GM23338 (cell line): Measurements from ENCODE around the gene ENTPD6. TPM values are rescaled to one million over a fixed set of nuclear protein-coding genes. Genes with fewer than 3 reads are reported as not detected.

Source experiments
- ATAC-seq: fragments of 200-7000 bp; cut with Tn5 transposase; 3 replicates; pipeline ENCODE4 v1.9.1; 2020
- DNase-seq: peaks from one replicate; pipeline ENCODE4 v3.0.0-alpha.2; 2015; ENCODE audit warnings: low spot score
- H2AFZ ChIP-seq: fragments of 200-600 bp; sonication (generic); 2 replicates; pipeline ENCODE4 v1.8.0; 2016; ENCODE audit warnings: antibody characterized with exemption, mild to moderate bottlenecking, moderate library complexity
- H3F3A ChIP-seq: fragments of 200-600 bp; sonication (generic); replicated peaks from 2 replicates; pipeline ENCODE4 v1.8.0; 2017; ENCODE audit warnings: antibody characterized with exemption, mixed run types, low read depth
- H3K27ac ChIP-seq: fragments of 200-600 bp; sonication (generic); 2 replicates; pipeline ENCODE4 v1.6.1; 2016; ENCODE audit warnings: low read depth
- H3K27me3 ChIP-seq: fragments of 200-600 bp; sonication (generic); 2 replicates; pipeline ENCODE4 v1.8.0; 2016; ENCODE audit warnings: mild to moderate bottlenecking, mixed run types, moderate library complexity; ENCODE audit not compliant: insufficient read depth
- H3K36me3 ChIP-seq: fragments of 200-600 bp; sonication (generic); 2 replicates; pipeline ENCODE4 v1.8.0; 2016; ENCODE audit warnings: mild to moderate bottlenecking; ENCODE audit not compliant: insufficient read depth
- H3K4me1 ChIP-seq: fragments of 200-600 bp; sonication (generic); 2 replicates; pipeline ENCODE4 v1.8.0; 2016; ENCODE audit warnings: mild to moderate bottlenecking, moderate library complexity; ENCODE audit not compliant: insufficient read depth
- H3K4me2 ChIP-seq: fragments of 200-600 bp; sonication (generic); 2 replicates; pipeline ENCODE4 v1.7.1; 2017; ENCODE audit warnings: mixed run types
- H3K4me3 ChIP-seq: fragments of 200-600 bp; sonication (generic); 2 replicates; pipeline ENCODE4 v1.6.1; 2016; ENCODE audit warnings: mixed run types
- H3K79me2 ChIP-seq: fragments of 200-600 bp; sonication (generic); replicated peaks from 2 replicates; pipeline ENCODE4 v1.8.0; 2017; ENCODE audit warnings: mild to moderate bottlenecking; ENCODE audit not compliant: insufficient read depth
- H3K9me2 ChIP-seq: fragments of 200-600 bp; sonication (generic); 2 replicates; pipeline ENCODE4 v1.8.0; 2017; ENCODE audit not compliant: insufficient read depth
- H4K20me1 ChIP-seq: fragments of 200-600 bp; sonication (generic); replicated peaks from 2 replicates; pipeline ENCODE4 v1.8.0; 2017; ENCODE audit warnings: mild to moderate bottlenecking; ENCODE audit not compliant: insufficient read depth
- H3K27ac Mint-ChIP-seq: 2 replicates; pipeline ENCODE4 v1.8.0; 2020; ENCODE audit warnings: inconsistent platforms, mild to moderate bottlenecking, moderate library complexity, mixed read lengths
- H3K27me3 Mint-ChIP-seq: 3 replicates; pipeline ENCODE4 v1.8.0; 2022; ENCODE audit warnings: low read depth, mild to moderate bottlenecking, moderate library complexity, mixed read lengths, inconsistent platforms; ENCODE audit not compliant: insufficient read depth, poor library complexity
- H3K36me3 Mint-ChIP-seq: 3 replicates; pipeline ENCODE4 v1.8.0; 2021; ENCODE audit warnings: low read depth, mild to moderate bottlenecking, inconsistent platforms, moderate library complexity, mixed read lengths
- H3K4me1 Mint-ChIP-seq: 3 replicates; pipeline ENCODE4 v1.8.0; 2020; ENCODE audit warnings: mild to moderate bottlenecking, inconsistent platforms, mixed read lengths
- H3K4me3 Mint-ChIP-seq: 3 replicates; pipeline ENCODE4 v1.8.0; 2021; ENCODE audit warnings: moderate library complexity, mild to moderate bottlenecking, inconsistent platforms, mixed read lengths
- H3K9me3 Mint-ChIP-seq: 3 replicates; pipeline ENCODE4 v1.8.0; 2020; ENCODE audit warnings: moderate library complexity, mild to moderate bottlenecking, inconsistent platforms, mixed read lengths
- CREB1 ChIP-seq: fragments of 250-450 bp; sonication (Bioruptor Pico); IDR thresholded peaks from 2 replicates; pipeline ENCODE4 v1.5.0; 2020; ENCODE audit warnings: low read depth, mild to moderate bottlenecking, moderate library complexity
- CTCF ChIP-seq, 2 experiments: fragments of 200-600 bp in 1 of 2; sonication (generic) in 1 of 2; conservative IDR thresholded peaks; 2 replicates each; pipeline versions ENCODE4 v1.5.1 to v1.6.1; 2016 to 2017; ENCODE audit warnings: antibody characterized with exemption in 2 of 2, low read depth in 2 of 2, mild to moderate bottlenecking in 2 of 2, moderate library complexity in 1 of 2
- ETS1 ChIP-seq: IDR thresholded peaks from 2 replicates; pipeline ENCODE4 v1.6.1; 2016; ENCODE audit warnings: antibody characterized with exemption
- EZH2 ChIP-seq: fragments of 200-600 bp; sonication (generic); IDR thresholded peaks from one replicate; pipeline ENCODE4 v1.8.0; 2017; ENCODE audit warnings: antibody characterized with exemption, mild to moderate bottlenecking, low read depth; ENCODE audit not compliant: unreplicated experiment
- EZH2phosphoT487 ChIP-seq: fragments of 200-600 bp; sonication (generic); IDR thresholded peaks from one replicate; pipeline ENCODE4 v1.8.1; 2018; ENCODE audit warnings: antibody characterized with exemption; ENCODE audit not compliant: unreplicated experiment
- JUNB ChIP-seq: IDR thresholded peaks from one replicate; pipeline ENCODE4 v1.6.1; 2016; ENCODE audit warnings: antibody characterized with exemption; ENCODE audit not compliant: unreplicated experiment
- NANOG ChIP-seq: IDR thresholded peaks from 2 replicates; pipeline ENCODE4 v1.6.1; 2016; ENCODE audit warnings: antibody characterized with exemption, borderline replicate concordance
- POLR2AphosphoS5 ChIP-seq: IDR thresholded peaks from 2 replicates; pipeline ENCODE4 v1.6.1; 2016; ENCODE audit warnings: antibody characterized with exemption, low read depth
- REST ChIP-seq: IDR thresholded peaks from one replicate; pipeline ENCODE4 v1.6.1; 2018; ENCODE audit warnings: antibody characterized with exemption; ENCODE audit not compliant: unreplicated experiment
- STAT1 ChIP-seq: IDR thresholded peaks from one replicate; pipeline ENCODE4 v1.6.1; 2016; ENCODE audit warnings: antibody characterized with exemption; ENCODE audit not compliant: unreplicated experiment
- ZNF114 ChIP-seq: fragments of 250-450 bp; sonication (Bioruptor Pico); IDR thresholded peaks from 2 replicates; pipeline ENCODE4 v1.5.0; 2020; ENCODE audit warnings: mild to moderate bottlenecking, moderate library complexity
- ZNF331 ChIP-seq: fragments of 250-450 bp; sonication (Bioruptor Pico); IDR thresholded peaks from 2 replicates; pipeline ENCODE4 v1.5.0; 2020; ENCODE audit warnings: low read depth, mild to moderate bottlenecking, moderate library complexity
- ZNF462 ChIP-seq: fragments of 250-450 bp; sonication (Bioruptor Pico); IDR thresholded peaks from 2 replicates; pipeline ENCODE4 v1.5.0; 2020; ENCODE audit warnings: mild to moderate bottlenecking, moderate library complexity
- polyA plus RNA-seq: library from polyadenylated mRNA; unstranded; fragments of >200 nt; fragmentation: Nextera tagmentation; extraction: Ambion mirVana; gene quantifications from 2 replicates; pipeline ENCODE4 v1.2.1, GENCODE V29; 2016
- total RNA-seq: library from RNA; depleted of rRNA; stranded (reverse); fragments of >200 nt; shearing (Covaris generic); gene quantifications from 2 replicates; pipeline ENCODE4 v1.2.3, GENCODE V29; 2014

ENTPD6 gene
- total and polyA plus RNA-seq, 2 experiments from 2014 or later, result 19.3 to 45.9 TPM

- Histone ChIP-seq H3K4me2 (no peak overlapping the region), H3K27me3 (no peaks in the 10 kb centered on the region), H3K4me1 (no peaks in the 10 kb centered on the region), H2AFZ (no peak overlapping the region), H3K27ac (no peak overlapping the region), H3F3A (no peaks in the 10 kb centered on the region), H3K9me2 (no peaks in the 10 kb centered on the region), H3K79me2 (0 out of 2 replicates have a peak, but pooled peaks cover 3% of the 10 kb centered on the region), H3K36me3 (no peaks in the 10 kb centered on the region; the same call in 1 of the 2 replicates), H4K20me1 (peaks cover 2% of the 10 kb centered on the region; the same call in 1 of the 2 replicates), H3K4me3 (no peak overlapping the region)
- no peak for TF ChIP-seq JUNB
- TF ChIP-seq ZNF331 (CRISPR knock-in tag), result no peak
- TF ChIP-seq POLR2AphosphoS5, result no peak
- TF ChIP-seq ZNF114 (CRISPR knock-in tag), result no peak
- no peak for TF ChIP-seq ZNF462
- TF ChIP-seq EZH2phosphoT487, result no peak
- TF ChIP-seq CREB1 (CRISPR knock-in tag), result no peak
- no peak for TF ChIP-seq ETS1
- TF ChIP-seq NANOG, result no peak
- TF ChIP-seq REST, result no peak
- TF ChIP-seq CTCF (conservative IDR thresholded peaks at IDR 0.05; ENCODE audit: low read depth in 2 of 2), result no peak
- no peak for TF ChIP-seq EZH2
- TF ChIP-seq STAT1, result no peak
- H3K27me3 Mint-ChIP-seq, result peaks cover 10% of the 10 kb centered on the region
- H3K4me1 Mint-ChIP-seq, result no peaks in the 10 kb centered on the region
- no peak overlapping the region for H3K4me3 Mint-ChIP-seq
- ATAC-seq, result no peak
- H3K36me3 Mint-ChIP-seq, result peaks cover 24% of the 10 kb centered on the region
- H3K27ac Mint-ChIP-seq, result no peak overlapping the region
- no peaks in the 10 kb centered on the region for H3K9me3 Mint-ChIP-seq
- no peak for DNase-seq
Measured at GRCh38 chr20:25269833-25270170, 74.3 kb downstream of the ENTPD6 start.
